ENCODE results near the gene MAST1. TPM values are rescaled to one million over a fixed set of nuclear protein-coding genes. Genes with fewer than 3 reads are reported as not detected.
A peak's percentile ranks its signal among the peaks of the same experiment; 100 is the strongest.

Gene MAST1
- total RNA-seq, 1 experiment from 2014 or later: 11.2 TPM

DNA sequence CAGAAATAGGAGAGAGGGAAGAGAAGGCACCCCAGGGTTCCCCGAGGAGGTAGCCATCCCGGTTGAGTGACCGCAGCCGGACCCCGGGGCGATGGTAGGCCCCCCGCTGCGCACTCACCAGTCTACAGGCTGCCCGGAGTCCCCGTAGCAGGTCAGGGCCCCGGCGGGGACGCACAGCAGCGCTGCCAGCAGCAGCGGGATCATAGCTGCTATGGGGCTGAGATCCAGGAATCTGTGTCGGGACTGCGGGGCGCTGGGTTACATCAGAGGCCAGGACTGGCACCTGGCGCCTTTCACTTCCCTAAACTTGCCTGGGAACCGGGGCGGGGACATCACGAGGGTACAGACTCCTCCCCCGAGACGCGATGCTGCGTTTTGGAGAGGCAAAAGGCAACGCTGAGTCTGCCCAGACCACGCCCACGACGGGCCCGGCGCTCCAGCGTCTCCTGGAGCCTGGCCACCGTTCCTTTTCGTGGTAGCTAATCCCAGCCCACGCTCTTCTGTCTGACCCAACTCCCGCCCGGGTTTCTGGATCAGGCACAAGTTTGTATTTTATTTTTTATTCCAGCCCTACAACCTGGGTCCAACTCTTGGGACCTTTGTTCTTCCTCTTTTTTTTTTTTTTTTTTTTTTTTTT lies 43.0 kb downstream of the MAST1 start, which contains the start of gene DNASE2:
Gene DNASE2 (minus strand): TSS at position 278 of the 637 bp plus-strand sequence. CDS start 74 bp downstream, at position 204.
- BruUV-seq (replicated peaks): TSS peak; percentile 64
- Histone ChIP-seq H2AFZ (ENCODE audit: low read length) (peak within 1 kb of the TSS; percentile 92), H3K79me2 (ENCODE audit: low read length) (0 out of 2 replicates have a peak, but pooled peaks cover 4% of the 10 kb centered on the region), H3K27me3 (ENCODE audit: low read length) (peaks cover 9% of the 10 kb centered on the region; the same call in 1 of the 2 replicates), H3K9ac (ENCODE audit: low read length) (peak within 1 kb of the TSS; percentile 61), H3K4me3 (ENCODE audit: low read length) (peak within 1 kb of the TSS; percentile 93), H3K27ac (ENCODE audit: low read length) (no peak within 1 kb of the TSS), H3K9me3 (ENCODE audit: low read length) (peaks cover 9% of the 10 kb centered on the region; the same call in 1 of the 2 replicates), H3K9me2 (replicated peaks; ENCODE audit: low read length) (no peaks in the 10 kb centered on the region), H3F3A (ENCODE audit: low read length, unreplicated experiment) (no peaks in the 10 kb centered on the region), H3K36me3 (ENCODE audit: low read depth, low read length) (no peaks in the 10 kb centered on the region; the same call in 1 of the 2 replicates), H3K4me1 (ENCODE audit: insufficient read depth, low read length) (peaks cover 7% of the 10 kb centered on the region; the same call in 1 of the 2 replicates), H3K4me2 (ENCODE audit: low read length) (peak within 1 kb of the TSS; percentile 93), H4K20me1 (ENCODE audit: low read length) (no peaks in the 10 kb centered on the region)
- POLR2A ChIA-PET (ENCODE audit: unreplicated experiment): no interaction called here
- DNase-seq (peak; percentile 98), ATAC-seq (peak; percentile 97)
- TF ChIP-seq EZH2 (IDR thresholded peaks at IDR 0.05; ENCODE audit: low read length, unreplicated experiment): no peak
- no peak for TF ChIP-seq EZH2phosphoT487 (IDR thresholded peaks at IDR 0.05; ENCODE audit: borderline replicate concordance, low read length)
- TF ChIP-seq, protein P1, sequence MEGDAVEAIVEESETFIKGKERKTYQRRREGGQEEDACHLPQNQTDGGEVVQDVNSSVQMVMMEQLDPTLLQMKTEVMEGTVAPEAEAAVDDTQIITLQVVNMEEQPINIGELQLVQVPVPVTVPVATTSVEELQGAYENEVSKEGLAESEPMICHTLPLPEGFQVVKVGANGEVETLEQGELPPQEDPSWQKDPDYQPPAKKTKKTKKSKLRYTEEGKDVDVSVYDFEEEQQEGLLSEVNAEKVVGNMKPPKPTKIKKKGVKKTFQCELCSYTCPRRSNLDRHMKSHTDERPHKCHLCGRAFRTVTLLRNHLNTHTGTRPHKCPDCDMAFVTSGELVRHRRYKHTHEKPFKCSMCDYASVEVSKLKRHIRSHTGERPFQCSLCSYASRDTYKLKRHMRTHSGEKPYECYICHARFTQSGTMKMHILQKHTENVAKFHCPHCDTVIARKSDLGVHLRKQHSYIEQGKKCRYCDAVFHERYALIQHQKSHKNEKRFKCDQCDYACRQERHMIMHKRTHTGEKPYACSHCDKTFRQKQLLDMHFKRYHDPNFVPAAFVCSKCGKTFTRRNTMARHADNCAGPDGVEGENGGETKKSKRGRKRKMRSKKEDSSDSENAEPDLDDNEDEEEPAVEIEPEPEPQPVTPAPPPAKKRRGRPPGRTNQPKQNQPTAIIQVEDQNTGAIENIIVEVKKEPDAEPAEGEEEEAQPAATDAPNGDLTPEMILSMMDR (conservative IDR thresholded peaks at IDR 0.05; ENCODE audit: low read depth, low read length): no peak
- intact Hi-C loops (cut with micrococcal nuclease): no loop called here
- CTCF ChIA-PET: interaction anchor here (0.6 to 0.8 kb wide), 4 partner anchors 8 to 739 kb away, joined by 3 to 10 read pairs (median 4); no protein-coding TSS in a partner anchor

DNA sequence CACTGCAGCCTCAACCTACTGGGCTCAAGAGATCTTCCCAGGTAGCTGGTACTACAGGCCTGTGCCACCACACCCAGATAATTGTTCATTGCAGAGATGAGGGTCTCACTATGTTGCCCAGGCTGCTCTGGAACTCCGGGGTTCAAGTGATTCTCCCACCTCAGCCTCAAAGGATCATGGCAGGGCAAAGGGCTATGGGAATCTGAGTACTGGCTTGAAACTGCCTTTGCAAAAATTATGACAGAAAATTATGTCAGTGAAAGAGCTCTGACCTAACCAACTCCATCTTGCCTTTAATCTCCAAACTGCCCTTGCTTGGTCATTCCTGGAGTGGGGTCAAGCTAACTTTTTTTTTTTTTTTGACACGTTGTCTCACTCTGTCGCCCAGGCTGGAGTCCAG lies 44.3 kb downstream of the MAST1 start:
- no peak overlapping the region for H3K27ac ChIP-seq (ENCODE audit: low read length)
- TF ChIP-seq EZH2phosphoT487 (IDR thresholded peaks at IDR 0.05; ENCODE audit: borderline replicate concordance, low read length): no peak
- TF ChIP-seq, protein P1 (conservative IDR thresholded peaks at IDR 0.05; ENCODE audit: low read depth, low read length): no peak
- TF ChIP-seq EZH2 (IDR thresholded peaks at IDR 0.05; ENCODE audit: low read length, unreplicated experiment): no peak
- H3F3A ChIP-seq (ENCODE audit: low read length, unreplicated experiment): no peaks in the 10 kb centered on the region
- H3K36me3 ChIP-seq (ENCODE audit: low read depth, low read length): no peaks in the 10 kb centered on the region; the same call in 1 of the 2 replicates
- peaks cover 9% of the 10 kb centered on the region; the same call in 1 of the 2 replicates for H3K9me3 ChIP-seq (ENCODE audit: low read length)
- intact Hi-C loops (cut with micrococcal nuclease): no loop called here
- 0 out of 2 replicates have a peak, but pooled peaks cover 4% of the 10 kb centered on the region for H3K79me2 ChIP-seq (ENCODE audit: low read length)
- no peak overlapping the region for H3K4me3 ChIP-seq (ENCODE audit: low read length)
- peaks cover 9% of the 10 kb centered on the region; the same call in 1 of the 2 replicates for H3K27me3 ChIP-seq (ENCODE audit: low read length)
- ATAC-seq: no peak
- ChIA-PET POLR2A (ENCODE audit: unreplicated experiment) (interaction anchor here (0.6 kb wide), 1 partner anchor 211 kb away, joined by 3 read pairs; no protein-coding TSS in a partner anchor), CTCF (interaction anchor here (0.7 kb wide), 1 partner anchor 10 kb away, joined by 5 read pairs; no protein-coding TSS in a partner anchor)
- no peak overlapping the region for H2AFZ ChIP-seq (ENCODE audit: low read length)
- peaks cover 7% of the 10 kb centered on the region; the same call in 1 of the 2 replicates for H3K4me1 ChIP-seq (ENCODE audit: insufficient read depth, low read length)
- no peak for DNase-seq
- no peak overlapping the region for H3K4me2 ChIP-seq (ENCODE audit: low read length)
- no TSS peak for BruUV-seq (replicated peaks)
- H3K9me2 ChIP-seq (replicated peaks; ENCODE audit: low read length): no peaks in the 10 kb centered on the region
- H4K20me1 ChIP-seq (ENCODE audit: low read length): no peaks in the 10 kb centered on the region
- H3K9ac ChIP-seq (ENCODE audit: low read length): no peak overlapping the region

Data from PC-3 (cell line).